ENCODE data around the gene FEM1B.

GRCh38 chr15:68249058-68249713 lies 28.4 kb upstream of the FEM1B start:
- TF ChIP-seq CTCF (IDR thresholded peaks at IDR 0.05) (no peak), ZFX (IDR thresholded peaks at IDR 0.05; ENCODE audit: borderline replicate concordance) (no peak)

Measured in 22Rv1 (cell line).